GM23338 (cell line): ENCODE data around the gene CD4. TPM values are rescaled to one million over a fixed set of nuclear protein-coding genes. Genes with fewer than 3 reads are reported as not detected.

Experiments used
- ATAC-seq: fragments of 200-7000 bp; cut with Tn5 transposase; 3 replicates; pipeline ENCODE4 v1.9.1; 2020
- DNase-seq: peaks from one replicate; pipeline ENCODE4 v3.0.0-alpha.2; 2015; ENCODE audit warnings: low spot score
- H2AFZ ChIP-seq: fragments of 200-600 bp; sonication (generic); 2 replicates; pipeline ENCODE4 v1.8.0; 2016; ENCODE audit warnings: antibody characterized with exemption, mild to moderate bottlenecking, moderate library complexity
- H3F3A ChIP-seq: fragments of 200-600 bp; sonication (generic); replicated peaks from 2 replicates; pipeline ENCODE4 v1.8.0; 2017; ENCODE audit warnings: antibody characterized with exemption, mixed run types, low read depth
- H3K27ac ChIP-seq: fragments of 200-600 bp; sonication (generic); 2 replicates; pipeline ENCODE4 v1.6.1; 2016; ENCODE audit warnings: low read depth
- H3K27me3 ChIP-seq: fragments of 200-600 bp; sonication (generic); 2 replicates; pipeline ENCODE4 v1.8.0; 2016; ENCODE audit warnings: mild to moderate bottlenecking, mixed run types, moderate library complexity; ENCODE audit not compliant: insufficient read depth
- H3K36me3 ChIP-seq: fragments of 200-600 bp; sonication (generic); 2 replicates; pipeline ENCODE4 v1.8.0; 2016; ENCODE audit warnings: mild to moderate bottlenecking; ENCODE audit not compliant: insufficient read depth
- H3K4me1 ChIP-seq: fragments of 200-600 bp; sonication (generic); 2 replicates; pipeline ENCODE4 v1.8.0; 2016; ENCODE audit warnings: mild to moderate bottlenecking, moderate library complexity; ENCODE audit not compliant: insufficient read depth
- H3K4me2 ChIP-seq: fragments of 200-600 bp; sonication (generic); 2 replicates; pipeline ENCODE4 v1.7.1; 2017; ENCODE audit warnings: mixed run types
- H3K4me3 ChIP-seq: fragments of 200-600 bp; sonication (generic); 2 replicates; pipeline ENCODE4 v1.6.1; 2016; ENCODE audit warnings: mixed run types
- H3K79me2 ChIP-seq: fragments of 200-600 bp; sonication (generic); replicated peaks from 2 replicates; pipeline ENCODE4 v1.8.0; 2017; ENCODE audit warnings: mild to moderate bottlenecking; ENCODE audit not compliant: insufficient read depth
- H3K9me2 ChIP-seq: fragments of 200-600 bp; sonication (generic); 2 replicates; pipeline ENCODE4 v1.8.0; 2017; ENCODE audit not compliant: insufficient read depth
- H4K20me1 ChIP-seq: fragments of 200-600 bp; sonication (generic); replicated peaks from 2 replicates; pipeline ENCODE4 v1.8.0; 2017; ENCODE audit warnings: mild to moderate bottlenecking; ENCODE audit not compliant: insufficient read depth
- H3K27ac Mint-ChIP-seq: 2 replicates; pipeline ENCODE4 v1.8.0; 2020; ENCODE audit warnings: inconsistent platforms, mild to moderate bottlenecking, moderate library complexity, mixed read lengths
- H3K27me3 Mint-ChIP-seq: 3 replicates; pipeline ENCODE4 v1.8.0; 2022; ENCODE audit warnings: low read depth, mild to moderate bottlenecking, moderate library complexity, mixed read lengths, inconsistent platforms; ENCODE audit not compliant: insufficient read depth, poor library complexity
- H3K36me3 Mint-ChIP-seq: 3 replicates; pipeline ENCODE4 v1.8.0; 2021; ENCODE audit warnings: low read depth, mild to moderate bottlenecking, inconsistent platforms, moderate library complexity, mixed read lengths
- H3K4me1 Mint-ChIP-seq: 3 replicates; pipeline ENCODE4 v1.8.0; 2020; ENCODE audit warnings: mild to moderate bottlenecking, inconsistent platforms, mixed read lengths
- H3K4me3 Mint-ChIP-seq: 3 replicates; pipeline ENCODE4 v1.8.0; 2021; ENCODE audit warnings: moderate library complexity, mild to moderate bottlenecking, inconsistent platforms, mixed read lengths
- H3K9me3 Mint-ChIP-seq: 3 replicates; pipeline ENCODE4 v1.8.0; 2020; ENCODE audit warnings: moderate library complexity, mild to moderate bottlenecking, inconsistent platforms, mixed read lengths
- CREB1 ChIP-seq: fragments of 250-450 bp; sonication (Bioruptor Pico); IDR thresholded peaks from 2 replicates; pipeline ENCODE4 v1.5.0; 2020; ENCODE audit warnings: low read depth, mild to moderate bottlenecking, moderate library complexity
- NANOG ChIP-seq: IDR thresholded peaks from 2 replicates; pipeline ENCODE4 v1.6.1; 2016; ENCODE audit warnings: antibody characterized with exemption, borderline replicate concordance
- POLR2AphosphoS5 ChIP-seq: IDR thresholded peaks from 2 replicates; pipeline ENCODE4 v1.6.1; 2016; ENCODE audit warnings: antibody characterized with exemption, low read depth
- REST ChIP-seq: IDR thresholded peaks from one replicate; pipeline ENCODE4 v1.6.1; 2018; ENCODE audit warnings: antibody characterized with exemption; ENCODE audit not compliant: unreplicated experiment
- STAT1 ChIP-seq: IDR thresholded peaks from one replicate; pipeline ENCODE4 v1.6.1; 2016; ENCODE audit warnings: antibody characterized with exemption; ENCODE audit not compliant: unreplicated experiment
- ZNF114 ChIP-seq: fragments of 250-450 bp; sonication (Bioruptor Pico); IDR thresholded peaks from 2 replicates; pipeline ENCODE4 v1.5.0; 2020; ENCODE audit warnings: mild to moderate bottlenecking, moderate library complexity
- polyA plus RNA-seq: library from polyadenylated mRNA; unstranded; fragments of >200 nt; fragmentation: Nextera tagmentation; extraction: Ambion mirVana; gene quantifications from 2 replicates; pipeline ENCODE4 v1.2.1, GENCODE V29; 2016
- total RNA-seq: library from RNA; depleted of rRNA; stranded (reverse); fragments of >200 nt; shearing (Covaris generic); gene quantifications from 2 replicates; pipeline ENCODE4 v1.2.3, GENCODE V29; 2014
- TF ChIP-seq, protein P1 (sequence below): IDR thresholded peaks from 2 replicates; pipeline ENCODE4 v1.6.1; 2016; ENCODE audit warnings: antibody characterized with exemption
- TF ChIP-seq, protein P2 (sequence below), 2 experiments: fragments of 200-600 bp in 1 of 2; sonication (generic) in 1 of 2; conservative IDR thresholded peaks; 2 replicates each; pipeline versions ENCODE4 v1.5.1 to v1.6.1; 2016 to 2017; ENCODE audit warnings: antibody characterized with exemption in 2 of 2, low read depth in 2 of 2, mild to moderate bottlenecking in 2 of 2, moderate library complexity in 1 of 2

CD4 gene
- total and polyA plus RNA-seq, 2 experiments from 2014 or later: 1.5 to 2.0 TPM

GRCh38 chr12:6752921-6753771 is 36.2 kb upstream of the CD4 start, which contains the start of gene MLF2 (continued):
- TF ChIP-seq, protein P1, sequence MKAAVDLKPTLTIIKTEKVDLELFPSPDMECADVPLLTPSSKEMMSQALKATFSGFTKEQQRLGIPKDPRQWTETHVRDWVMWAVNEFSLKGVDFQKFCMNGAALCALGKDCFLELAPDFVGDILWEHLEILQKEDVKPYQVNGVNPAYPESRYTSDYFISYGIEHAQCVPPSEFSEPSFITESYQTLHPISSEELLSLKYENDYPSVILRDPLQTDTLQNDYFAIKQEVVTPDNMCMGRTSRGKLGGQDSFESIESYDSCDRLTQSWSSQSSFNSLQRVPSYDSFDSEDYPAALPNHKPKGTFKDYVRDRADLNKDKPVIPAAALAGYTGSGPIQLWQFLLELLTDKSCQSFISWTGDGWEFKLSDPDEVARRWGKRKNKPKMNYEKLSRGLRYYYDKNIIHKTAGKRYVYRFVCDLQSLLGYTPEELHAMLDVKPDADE: peak; percentile 32; the same call in 1 of the 2 replicates
- TF ChIP-seq POLR2AphosphoS5 (peak; percentile 91), CREB1 (CRISPR knock-in tag) (peak; percentile 98)

DNA sequence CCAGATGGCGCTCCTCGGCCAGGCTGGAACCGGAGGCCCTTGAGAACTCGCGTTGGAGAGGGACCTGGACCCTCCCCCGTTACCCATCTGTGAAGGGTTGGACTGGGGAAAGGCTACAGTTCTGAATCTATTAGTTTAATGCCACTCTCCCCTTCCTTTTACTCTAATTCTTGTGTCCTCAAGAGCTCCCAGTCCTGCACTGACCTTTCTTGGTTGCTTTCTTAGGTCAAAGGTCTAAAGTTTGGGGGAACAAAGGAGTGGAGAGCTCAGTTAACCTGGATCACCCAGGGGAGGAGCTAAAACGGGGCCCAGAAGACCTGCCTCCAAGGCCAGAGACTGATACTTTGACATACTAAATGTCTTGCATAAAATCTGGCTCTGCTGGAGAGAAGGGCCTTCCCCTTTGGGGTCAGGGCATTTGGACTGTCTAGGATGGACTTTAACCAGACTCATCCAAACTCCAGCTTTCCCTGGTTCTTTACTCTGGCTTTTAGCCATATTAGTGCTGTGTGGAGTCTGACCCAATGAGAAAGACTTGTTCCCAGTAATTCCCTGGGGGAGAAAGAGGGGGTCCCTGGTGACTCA is 35.5 kb upstream of the CD4 start:
- H3K79me2 ChIP-seq: peaks cover 24% of the 10 kb centered on the region
- TF ChIP-seq STAT1 (no peak), NANOG (no peak), CREB1 (CRISPR knock-in tag) (no peak), POLR2AphosphoS5 (no peak), ZNF114 (CRISPR knock-in tag) (no peak), REST (peak; percentile 22)
- TF ChIP-seq, protein P1: no peak
- TF ChIP-seq, protein P2, sequence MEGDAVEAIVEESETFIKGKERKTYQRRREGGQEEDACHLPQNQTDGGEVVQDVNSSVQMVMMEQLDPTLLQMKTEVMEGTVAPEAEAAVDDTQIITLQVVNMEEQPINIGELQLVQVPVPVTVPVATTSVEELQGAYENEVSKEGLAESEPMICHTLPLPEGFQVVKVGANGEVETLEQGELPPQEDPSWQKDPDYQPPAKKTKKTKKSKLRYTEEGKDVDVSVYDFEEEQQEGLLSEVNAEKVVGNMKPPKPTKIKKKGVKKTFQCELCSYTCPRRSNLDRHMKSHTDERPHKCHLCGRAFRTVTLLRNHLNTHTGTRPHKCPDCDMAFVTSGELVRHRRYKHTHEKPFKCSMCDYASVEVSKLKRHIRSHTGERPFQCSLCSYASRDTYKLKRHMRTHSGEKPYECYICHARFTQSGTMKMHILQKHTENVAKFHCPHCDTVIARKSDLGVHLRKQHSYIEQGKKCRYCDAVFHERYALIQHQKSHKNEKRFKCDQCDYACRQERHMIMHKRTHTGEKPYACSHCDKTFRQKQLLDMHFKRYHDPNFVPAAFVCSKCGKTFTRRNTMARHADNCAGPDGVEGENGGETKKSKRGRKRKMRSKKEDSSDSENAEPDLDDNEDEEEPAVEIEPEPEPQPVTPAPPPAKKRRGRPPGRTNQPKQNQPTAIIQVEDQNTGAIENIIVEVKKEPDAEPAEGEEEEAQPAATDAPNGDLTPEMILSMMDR (conservative IDR thresholded peaks at IDR 0.05; ENCODE audit: low read depth in 2 of 2): peak in 1 of 2 experiments; percentile 98; a peak in 2 of 4 replicates
- Mint-ChIP-seq H3K9me3 (no peaks in the 10 kb centered on the region), H3K27me3 (peaks cover 21% of the 10 kb centered on the region), H3K27ac (peak overlapping the region; percentile 88; the same call in 1 of the 2 replicates), H3K4me1 (peaks cover 29% of the 10 kb centered on the region), H3K4me3 (peak overlapping the region; percentile 91), H3K36me3 (peaks cover 35% of the 10 kb centered on the region)
- H4K20me1 ChIP-seq: peaks cover 15% of the 10 kb centered on the region; the same call in 1 of the 2 replicates
- H3K36me3 ChIP-seq: peaks cover 31% of the 10 kb centered on the region
- H3K4me2 ChIP-seq: peak overlapping the region; percentile 73
- H3K4me1 ChIP-seq: peaks cover 22% of the 10 kb centered on the region
- ATAC-seq (peak; percentile 15), DNase-seq (peak; percentile 98)
- H2AFZ ChIP-seq: peak overlapping the region; percentile 80; the same call in 1 of the 2 replicates
- H3F3A ChIP-seq: peaks cover 5% of the 10 kb centered on the region; the same call in 1 of the 2 replicates
- H3K27me3 ChIP-seq: no peaks in the 10 kb centered on the region
- H3K9me2 ChIP-seq: no peaks in the 10 kb centered on the region
- H3K4me3 ChIP-seq: peak overlapping the region; percentile 97
- H3K27ac ChIP-seq: peak overlapping the region; percentile 67
